Measurements from ENCODE around the gene NRXN3. TPM values are rescaled to one million over a fixed set of nuclear protein-coding genes. Genes with fewer than 3 reads are reported as not detected.

Gene NRXN3
- total and polyA plus RNA-seq, 3 experiments from 2014 or later, result not detected

DNA sequence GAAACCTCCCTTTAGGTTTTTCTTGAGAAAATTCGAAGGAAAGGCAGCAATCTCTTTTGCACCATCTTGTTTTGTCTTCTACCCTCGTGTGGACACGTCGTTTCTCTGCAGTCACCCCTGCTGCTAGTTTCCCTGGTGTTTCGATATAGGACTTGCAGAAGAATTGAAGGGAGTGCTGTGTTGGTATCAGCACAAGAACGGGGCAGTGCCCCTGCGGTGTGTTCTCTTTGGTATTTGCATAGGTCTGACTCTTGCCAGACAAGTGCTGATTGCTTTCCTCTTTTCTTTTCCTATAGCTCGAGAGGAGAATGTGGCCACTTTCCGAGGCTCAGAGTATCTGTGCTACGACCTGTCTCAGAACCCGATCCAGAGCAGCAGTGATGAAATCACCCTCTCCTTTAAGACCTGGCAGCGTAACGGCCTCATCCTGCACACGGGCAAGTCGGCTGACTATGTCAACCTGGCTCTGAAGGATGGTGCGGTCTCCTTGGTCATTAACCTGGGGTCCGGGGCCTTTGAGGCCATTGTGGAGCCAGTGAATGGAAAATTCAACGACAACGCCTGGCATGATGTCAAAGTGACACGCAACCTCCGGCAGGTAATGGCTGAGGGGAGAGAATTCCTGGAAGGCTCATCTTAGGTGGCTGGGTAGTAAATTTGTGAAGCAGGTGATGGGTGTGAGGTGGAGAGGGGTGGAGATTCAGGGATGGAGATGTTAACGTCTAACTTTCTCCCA lies 474.8 kb downstream of the NRXN3 start:
- H3K36me3 Mint-ChIP-seq, result no peaks in the 10 kb centered on the region
- peaks cover 1 to 4% of the 10 kb centered on the region in 2 donors for H3K27me3 Mint-ChIP-seq
- H3K9me3 Mint-ChIP-seq, result peaks cover 0 to 11% (median 0%) of the 10 kb centered on the region in 5 donors
- no peaks in the 10 kb centered on the region for H3K36me3 ChIP-seq (ENCODE audit: insufficient read depth, low read length)
- ChIA-PET POLR2A (no interaction called here), CTCF (no interaction called here)
- H3K4me1 Mint-ChIP-seq, result no peaks in the 10 kb centered on the region
- H3K9me3 ChIP-seq (ENCODE audit: low read length), result no peaks in the 10 kb centered on the region
- no peak overlapping the region for H3K27ac ChIP-seq (ENCODE audit: low read depth, low read length)
- no peak overlapping the region for H3K4me3 Mint-ChIP-seq
- H3K27me3 ChIP-seq (ENCODE audit: insufficient read depth, low read length, poor library complexity, severe bottlenecking), result no peaks in the 10 kb centered on the region
- no peak for DNase-seq
- H3K27ac Mint-ChIP-seq, result no peak overlapping the region
- H3K4me3 ChIP-seq (ENCODE audit: low read length), result no peak overlapping the region
- H3K4me1 ChIP-seq (ENCODE audit: insufficient read depth, low read length), result no peaks in the 10 kb centered on the region

DNA sequence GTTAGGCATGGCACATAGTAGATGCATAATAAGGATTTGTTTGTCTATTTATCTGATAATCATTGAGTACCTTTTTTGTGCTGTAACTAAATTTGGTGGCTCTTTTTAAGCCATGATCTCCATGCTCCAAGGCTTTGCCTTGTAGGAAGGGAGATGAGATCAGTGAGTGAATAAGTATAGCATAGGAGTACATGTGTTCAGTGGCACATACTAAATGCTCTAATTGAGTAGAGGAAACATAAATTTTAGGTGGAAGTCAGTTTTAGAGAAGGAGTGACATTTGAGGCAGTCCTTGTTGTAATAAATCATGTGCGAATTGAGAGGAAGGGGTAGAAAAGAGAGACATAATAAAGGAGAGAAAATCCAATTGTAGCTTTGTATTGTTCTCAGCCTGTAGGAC lies 482.6 kb downstream of the NRXN3 start:
- no peak overlapping the region for H3K27ac Mint-ChIP-seq

DNA sequence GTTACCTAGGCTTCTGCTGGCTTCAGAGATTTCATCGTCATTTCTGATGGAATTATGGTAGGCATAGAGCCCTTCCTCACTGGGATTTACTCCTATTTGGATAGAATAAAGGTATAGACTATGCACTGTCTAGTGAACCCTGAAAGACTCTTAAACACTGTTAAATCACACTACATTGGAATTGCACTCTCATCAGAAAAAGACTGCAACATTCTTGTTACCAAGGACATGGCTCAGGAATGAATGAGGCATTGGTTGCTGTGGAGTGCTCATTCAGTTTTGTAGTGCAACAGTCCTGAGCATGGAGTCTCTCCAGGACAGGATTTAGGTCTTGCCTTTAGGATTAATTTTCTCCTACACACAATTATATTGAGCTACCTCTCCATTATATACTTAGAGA lies 483.0 kb downstream of the NRXN3 start:
- no peak overlapping the region for H3K4me3 ChIP-seq (ENCODE audit: low read length)
- DNase-seq, result no peak
- CTCF ChIA-PET, result no interaction called here
- no peaks in the 10 kb centered on the region for H3K36me3 ChIP-seq (ENCODE audit: insufficient read depth, low read length)
- H3K27me3 Mint-ChIP-seq, result peaks cover 0 to 10% of the 10 kb centered on the region in 2 donors
- no peak overlapping the region for H3K4me3 Mint-ChIP-seq
- H3K9me3 Mint-ChIP-seq, result peaks cover 0 to 5% (median 0%) of the 10 kb centered on the region in 5 donors
- H3K36me3 Mint-ChIP-seq, result no peaks in the 10 kb centered on the region
- H3K9me3 ChIP-seq (ENCODE audit: low read length), result no peaks in the 10 kb centered on the region
- H3K27ac Mint-ChIP-seq, result no peak overlapping the region
- no peak overlapping the region for H3K27ac ChIP-seq (ENCODE audit: low read depth, low read length)
- H3K4me1 ChIP-seq (ENCODE audit: insufficient read depth, low read length), result no peaks in the 10 kb centered on the region
- H3K27me3 ChIP-seq (ENCODE audit: insufficient read depth, low read length, poor library complexity, severe bottlenecking), result no peaks in the 10 kb centered on the region
- POLR2A ChIA-PET, result no interaction called here
- H3K4me1 Mint-ChIP-seq, result no peaks in the 10 kb centered on the region

More for the DNA sequence above, 482.6 kb downstream of the NRXN3 start:
- Histone ChIP-seq H3K9me3 (ENCODE audit: low read length) (no peaks in the 10 kb centered on the region), H3K27me3 (ENCODE audit: insufficient read depth, low read length, poor library complexity, severe bottlenecking) (no peaks in the 10 kb centered on the region), H3K27ac (ENCODE audit: low read depth, low read length) (no peak overlapping the region), H3K36me3 (ENCODE audit: insufficient read depth, low read length) (no peaks in the 10 kb centered on the region), H3K4me3 (ENCODE audit: low read length) (no peak overlapping the region), H3K4me1 (ENCODE audit: insufficient read depth, low read length) (no peaks in the 10 kb centered on the region)
- H3K27me3 Mint-ChIP-seq, result peaks cover 0 to 10% of the 10 kb centered on the region in 2 donors
- ChIA-PET POLR2A (no interaction called here), CTCF (no interaction called here)
- no peak overlapping the region for H3K4me3 Mint-ChIP-seq
- no peaks in the 10 kb centered on the region for H3K4me1 Mint-ChIP-seq
- H3K36me3 Mint-ChIP-seq, result no peaks in the 10 kb centered on the region
- H3K9me3 Mint-ChIP-seq, result peaks cover 0 to 5% (median 0%) of the 10 kb centered on the region in 5 donors
- DNase-seq, result no peak

DNA sequence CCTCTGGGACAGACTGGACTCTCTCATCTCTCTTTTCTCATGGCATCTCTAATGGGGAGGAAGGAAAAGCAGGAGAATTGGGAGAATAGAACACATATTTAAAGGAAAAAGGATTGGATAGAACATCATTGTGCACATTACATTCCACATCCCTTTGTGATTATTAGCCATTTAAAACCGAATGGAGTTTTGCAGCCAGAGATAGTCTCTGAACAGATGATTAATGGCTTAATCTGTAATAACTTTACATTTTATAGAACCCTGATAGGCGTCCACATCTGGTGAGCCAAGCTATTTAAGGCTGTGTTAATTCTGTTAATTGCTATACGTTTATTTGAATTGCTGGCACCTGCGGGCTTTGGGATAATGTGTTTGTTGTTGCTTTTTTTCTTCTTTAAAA lies 487.3 kb downstream of the NRXN3 start:
- H3K4me3 Mint-ChIP-seq, result no peak overlapping the region
- H3K27ac ChIP-seq (ENCODE audit: low read depth, low read length), result no peak overlapping the region
- H3K27ac Mint-ChIP-seq, result no peak overlapping the region
- peaks cover 0 to 6% of the 10 kb centered on the region in 2 donors for H3K27me3 Mint-ChIP-seq
- no peaks in the 10 kb centered on the region for H3K36me3 Mint-ChIP-seq
- ChIA-PET CTCF (no interaction called here), POLR2A (no interaction called here)
- H3K4me1 Mint-ChIP-seq, result no peaks in the 10 kb centered on the region
- H3K36me3 ChIP-seq (ENCODE audit: insufficient read depth, low read length), result no peaks in the 10 kb centered on the region
- H3K4me3 ChIP-seq (ENCODE audit: low read length), result no peak overlapping the region
- no peak for DNase-seq
- H3K9me3 Mint-ChIP-seq, result peaks cover 0 to 5% (median 0%) of the 10 kb centered on the region in 5 donors
- no peaks in the 10 kb centered on the region for H3K4me1 ChIP-seq (ENCODE audit: insufficient read depth, low read length)
- H3K27me3 ChIP-seq (ENCODE audit: insufficient read depth, low read length, poor library complexity, severe bottlenecking), result no peaks in the 10 kb centered on the region
- H3K9me3 ChIP-seq (ENCODE audit: low read length), result no peaks in the 10 kb centered on the region

- Histone ChIP-seq H3K4me1 (ENCODE audit: insufficient read depth, low read length) (no peaks in the 10 kb centered on the region), H3K27ac (ENCODE audit: low read depth, low read length) (no peak overlapping the region), H3K9me3 (ENCODE audit: low read length) (no peaks in the 10 kb centered on the region), H3K27me3 (ENCODE audit: insufficient read depth, low read length, poor library complexity, severe bottlenecking) (no peaks in the 10 kb centered on the region), H3K36me3 (ENCODE audit: insufficient read depth, low read length) (no peaks in the 10 kb centered on the region), H3K4me3 (ENCODE audit: low read length) (no peak overlapping the region)
- H3K27ac Mint-ChIP-seq, result no peak overlapping the region
- CTCF ChIA-PET, result no interaction called here
- no peaks in the 10 kb centered on the region for H3K27me3 Mint-ChIP-seq
- H3K4me1 Mint-ChIP-seq, result no peaks in the 10 kb centered on the region
- H3K9me3 Mint-ChIP-seq, result peaks cover 0 to 9% (median 0%) of the 10 kb centered on the region in 5 donors
- no peak for DNase-seq
- H3K4me3 Mint-ChIP-seq, result no peak overlapping the region
- POLR2A ChIA-PET, result no interaction called here
- H3K36me3 Mint-ChIP-seq, result no peaks in the 10 kb centered on the region
These were observed 494.7 kb downstream of the NRXN3 start for GRCh38 chr14:78664841-78665240.

GRCh38 chr14:78666336-78667056 lies 496.3 kb downstream of the NRXN3 start:
- H3K9me3 ChIP-seq (ENCODE audit: low read length), result no peaks in the 10 kb centered on the region
- Mint-ChIP-seq H3K27ac (no peak overlapping the region), H3K4me3 (no peak overlapping the region), H3K27me3 (no peaks in the 10 kb centered on the region), H3K4me1 (no peaks in the 10 kb centered on the region), H3K9me3 (peaks cover 0 to 9% (median 0%) of the 10 kb centered on the region in 5 donors), H3K36me3 (no peaks in the 10 kb centered on the region)
- no peaks in the 10 kb centered on the region for H3K36me3 ChIP-seq (ENCODE audit: insufficient read depth, low read length)
- CTCF ChIA-PET, result no interaction called here
- H3K4me1 ChIP-seq (ENCODE audit: insufficient read depth, low read length), result no peaks in the 10 kb centered on the region
- no peak overlapping the region for H3K4me3 ChIP-seq (ENCODE audit: low read length)
- no peaks in the 10 kb centered on the region for H3K27me3 ChIP-seq (ENCODE audit: insufficient read depth, low read length, poor library complexity, severe bottlenecking)
- no peak for DNase-seq
- no peak overlapping the region for H3K27ac ChIP-seq (ENCODE audit: low read depth, low read length)
- POLR2A ChIA-PET, result no interaction called here

- Histone ChIP-seq H3K4me3 (ENCODE audit: low read length) (no peak overlapping the region), H3K9me3 (ENCODE audit: low read length) (no peaks in the 10 kb centered on the region), H3K36me3 (ENCODE audit: insufficient read depth, low read length) (no peaks in the 10 kb centered on the region), H3K27me3 (ENCODE audit: insufficient read depth, low read length, poor library complexity, severe bottlenecking) (no peaks in the 10 kb centered on the region), H3K4me1 (ENCODE audit: insufficient read depth, low read length) (no peaks in the 10 kb centered on the region), H3K27ac (ENCODE audit: low read depth, low read length) (no peak overlapping the region)
- H3K27ac Mint-ChIP-seq, result no peak overlapping the region
- ChIA-PET CTCF (no interaction called here), POLR2A (no interaction called here)
- H3K9me3 Mint-ChIP-seq, result peaks cover 0 to 9% (median 0%) of the 10 kb centered on the region in 5 donors
- no peaks in the 10 kb centered on the region for H3K36me3 Mint-ChIP-seq
- DNase-seq, result no peak
- H3K4me1 Mint-ChIP-seq, result no peaks in the 10 kb centered on the region
- no peaks in the 10 kb centered on the region for H3K27me3 Mint-ChIP-seq
- H3K4me3 Mint-ChIP-seq, result no peak overlapping the region
These were observed 497.0 kb downstream of the NRXN3 start for GRCh38 chr14:78667141-78667540.

DNA sequence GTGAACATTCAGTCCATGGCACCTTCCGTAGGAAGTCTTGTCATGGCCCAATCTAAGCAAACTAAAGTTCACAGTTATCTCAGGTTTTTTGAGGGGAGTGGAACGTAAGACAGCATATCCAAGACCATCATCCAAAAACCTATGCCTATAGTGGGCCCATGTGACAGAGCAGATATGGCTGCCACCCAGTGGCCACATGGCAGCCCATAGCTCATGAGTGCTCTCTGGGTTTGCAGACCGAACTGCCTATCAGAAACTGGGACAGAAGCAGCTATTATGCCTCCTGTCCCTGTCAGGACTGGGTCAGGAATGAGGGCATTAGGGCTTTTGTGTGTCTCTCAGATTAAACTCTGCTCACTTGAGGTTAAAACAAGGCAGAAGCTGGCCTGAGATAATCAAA lies 503.7 kb downstream of the NRXN3 start:
- Histone ChIP-seq H3K27ac (ENCODE audit: low read depth, low read length) (no peak overlapping the region), H3K4me3 (ENCODE audit: low read length) (no peak overlapping the region), H3K9me3 (ENCODE audit: low read length) (no peaks in the 10 kb centered on the region), H3K36me3 (ENCODE audit: insufficient read depth, low read length) (no peaks in the 10 kb centered on the region), H3K27me3 (ENCODE audit: insufficient read depth, low read length, poor library complexity, severe bottlenecking) (no peaks in the 10 kb centered on the region), H3K4me1 (ENCODE audit: insufficient read depth, low read length) (no peaks in the 10 kb centered on the region)
- ChIA-PET CTCF (no interaction called here), POLR2A (no interaction called here)
- DNase-seq, result no peak
- H3K9me3 Mint-ChIP-seq, result peaks cover 0 to 7% (median 0%) of the 10 kb centered on the region in 5 donors
- no peak overlapping the region for H3K4me3 Mint-ChIP-seq
- H3K4me1 Mint-ChIP-seq, result no peaks in the 10 kb centered on the region
- H3K27me3 Mint-ChIP-seq, result no peaks in the 10 kb centered on the region
- H3K36me3 Mint-ChIP-seq, result no peaks in the 10 kb centered on the region
- H3K27ac Mint-ChIP-seq, result no peak overlapping the region

Data from CD8-positive, alpha-beta memory T cell (primary cell).